ENCODE results near the gene WFDC11.

Gene WFDC11

DNA sequence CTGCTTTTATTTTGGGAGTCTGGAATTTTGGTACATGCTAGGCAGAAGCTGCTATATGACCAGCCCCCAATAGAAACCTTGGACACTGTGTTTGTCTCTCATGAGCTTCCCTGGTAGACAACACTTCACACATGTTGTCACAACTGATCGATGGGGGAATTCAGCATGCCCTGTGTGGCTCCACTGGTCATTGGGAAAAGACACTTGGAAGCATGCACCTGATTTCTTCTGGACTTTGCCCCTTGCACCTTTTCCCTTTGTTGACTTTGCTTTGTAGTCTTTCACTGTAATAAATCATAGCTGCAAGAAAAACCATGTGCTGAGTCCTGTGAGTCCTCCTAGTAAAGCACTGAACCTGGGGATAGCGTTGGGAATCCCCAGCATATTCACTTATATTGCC lies 48.4 kb downstream of the WFDC11 start:
- no peak for DNase-seq

DNA sequence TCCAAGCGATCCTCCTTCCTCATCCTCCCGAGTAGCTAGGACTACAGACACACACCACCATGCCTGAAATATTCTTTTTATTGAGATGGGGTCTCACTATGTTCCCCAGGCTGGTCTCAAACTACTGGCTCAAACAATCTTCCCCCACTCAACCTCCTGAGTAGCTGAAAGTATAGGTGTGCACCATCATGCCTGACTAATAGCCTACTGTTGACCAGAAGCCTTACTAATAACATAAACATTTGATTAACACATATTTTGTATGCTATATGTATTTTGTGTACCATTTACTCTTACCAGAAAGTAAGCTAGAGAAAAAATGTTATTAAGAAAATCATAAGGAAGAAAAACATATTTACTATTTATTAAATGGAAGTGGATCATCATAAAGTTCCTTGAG lies 52.4 kb downstream of the WFDC11 start:
- no peak for DNase-seq

- no peak for DNase-seq
These were observed 57.7 kb downstream of the WFDC11 start for GRCh38 chr20:45612314-45612713.

GRCh38 chr20:45611054-45611453 lies 59.0 kb downstream of the WFDC11 start:
- no peak for DNase-seq

- no peak for DNase-seq
These were observed 62.2 kb downstream of the WFDC11 start for GRCh38 chr20:45607810-45608209.

Data from activated CD8-positive, alpha-beta memory T cell treated with anti-CD3 and anti-CD28 coated beads for 24 hours (primary cell).